HEK293T (cell line): Measurements from ENCODE around the gene SLC12A7.

Source experiments
- ARNT ChIP-seq: fragments of 450-650 bp; IDR thresholded peaks from 2 replicates; pipeline ENCODE4 v1.6.1; 2017; ENCODE audit warnings: mild to moderate bottlenecking
- BHLHE40 ChIP-seq: fragments of 450-650 bp; IDR thresholded peaks from 2 replicates; pipeline ENCODE4 v1.6.1; 2016; ENCODE audit warnings: mild to moderate bottlenecking, moderate library complexity, borderline replicate concordance
- CTBP1 ChIP-seq: fragments of 450-650 bp; IDR thresholded peaks from 2 replicates; pipeline ENCODE4 v1.6.1; 2016; ENCODE audit warnings: borderline replicate concordance
- FOXM1 ChIP-seq: fragments of 450-650 bp; IDR thresholded peaks from 2 replicates; pipeline ENCODE4 v1.6.1; 2017; ENCODE audit warnings: mild to moderate bottlenecking, borderline replicate concordance
- L3MBTL2 ChIP-seq: fragments of 450-650 bp; conservative IDR thresholded peaks from 2 replicates; pipeline ENCODE4 v1.6.1; 2016; ENCODE audit warnings: mild to moderate bottlenecking
- NFRKB ChIP-seq: fragments of 450-650 bp; IDR thresholded peaks from 2 replicates; pipeline ENCODE4 v1.6.1; 2016; ENCODE audit warnings: mild to moderate bottlenecking, moderate library complexity
- SP1 ChIP-seq: fragments of 450-650 bp; IDR thresholded peaks from 2 replicates; pipeline ENCODE4 v1.6.1; 2017
- TARDBP ChIP-seq: fragments of 450-650 bp; IDR thresholded peaks from 2 replicates; pipeline ENCODE4 v1.6.1; 2016
- ZNF384 ChIP-seq: fragments of 450-650 bp; IDR thresholded peaks from 2 replicates; pipeline ENCODE4 v1.6.1; 2016

DNA sequence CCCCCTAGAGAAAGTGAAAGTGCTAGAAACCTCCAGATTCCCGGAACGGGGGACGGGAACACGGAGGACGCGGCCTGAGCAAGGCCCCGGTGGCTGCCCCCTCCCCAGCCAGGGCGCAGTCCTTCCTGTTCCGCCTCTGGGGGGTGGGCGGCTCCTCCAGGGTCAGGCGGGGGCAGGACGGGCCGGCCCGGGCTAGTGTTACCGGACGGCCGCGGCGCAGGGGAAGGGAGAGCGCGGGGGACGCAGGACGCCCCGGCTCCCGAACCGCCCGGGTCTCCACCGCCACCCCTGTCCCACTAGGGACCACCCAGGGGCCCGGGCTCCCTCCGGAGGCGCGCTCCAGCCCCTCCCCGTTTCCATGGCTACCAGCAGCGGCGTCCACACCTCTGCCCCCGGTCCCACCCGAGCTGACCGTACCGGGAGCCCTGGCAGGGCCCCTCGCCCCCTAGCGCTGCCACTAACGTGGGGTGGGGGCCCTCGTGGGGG, 579 bp downstream of the SLC12A7 start:
- TF ChIP-seq ARNT (no peak), FOXM1 (no peak), L3MBTL2 (no peak), ZNF384 (no peak), BHLHE40 (no peak), NFRKB (no peak), TARDBP (no peak), SP1 (no peak), CTBP1 (no peak)
